AG09319 (cell line): Measurements from ENCODE around the gene GLDN.
A peak's percentile ranks its signal among the peaks of the same experiment; 100 is the strongest.
"Not testable (repeated sequence)": the region's sequence is repeated elsewhere in the genome, so short reads cannot be mapped to it uniquely, and the experiment has no call there.

ENCODE experiments used
- DNase-seq: peaks from one replicate; pipeline ENCODE4 v3.0.0-alpha.2; 2010; ENCODE audit warnings: low read depth; ENCODE audit errors: extremely low read depth
- TF ChIP-seq, protein P1 (sequence below): IDR thresholded peaks from 2 replicates; pipeline ENCODE4 v1.5.1; 2011; ENCODE audit warnings: low read depth, mild to moderate bottlenecking, inconsistent platforms, low read length, moderate library complexity

The GLDN gene

DNA sequence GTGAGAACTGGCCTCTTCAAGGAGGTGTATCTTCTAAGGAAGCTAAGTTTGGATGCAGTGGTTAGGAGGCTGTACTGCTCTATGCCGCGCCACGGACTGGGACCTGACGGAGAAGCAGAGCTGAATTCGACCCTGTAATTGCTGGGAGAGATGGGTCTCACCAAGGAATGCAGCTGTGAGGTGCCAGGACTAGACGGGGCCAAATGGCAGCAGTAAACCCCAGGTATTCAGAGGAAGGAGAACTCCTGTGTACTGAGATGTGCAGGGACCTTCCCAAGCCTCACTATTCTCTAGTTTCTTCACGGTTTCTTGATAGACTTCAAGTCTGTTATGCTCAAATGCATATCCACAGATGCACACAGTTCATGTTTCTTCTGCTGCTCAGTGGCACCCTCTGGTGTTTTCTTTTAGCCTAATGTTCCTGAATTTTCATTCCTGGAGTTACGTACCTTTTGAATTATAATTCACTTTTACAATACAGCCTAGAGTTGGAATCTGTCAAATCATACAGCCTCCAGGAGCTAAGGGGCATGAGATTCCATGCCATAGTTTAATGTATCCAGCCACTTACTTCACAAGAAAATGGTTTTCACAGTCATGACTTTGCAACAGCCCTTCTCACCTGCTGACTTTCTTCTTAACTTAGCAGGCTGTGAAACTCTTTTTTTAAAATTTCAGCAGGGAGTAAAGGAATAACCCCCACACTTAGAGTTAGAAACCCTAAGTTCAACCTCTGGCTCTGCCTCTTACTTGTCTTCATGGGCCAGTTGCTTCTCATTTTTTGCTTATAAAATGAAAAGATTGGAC lies 61.8 kb downstream of the GLDN start:
- TF ChIP-seq, protein P1, sequence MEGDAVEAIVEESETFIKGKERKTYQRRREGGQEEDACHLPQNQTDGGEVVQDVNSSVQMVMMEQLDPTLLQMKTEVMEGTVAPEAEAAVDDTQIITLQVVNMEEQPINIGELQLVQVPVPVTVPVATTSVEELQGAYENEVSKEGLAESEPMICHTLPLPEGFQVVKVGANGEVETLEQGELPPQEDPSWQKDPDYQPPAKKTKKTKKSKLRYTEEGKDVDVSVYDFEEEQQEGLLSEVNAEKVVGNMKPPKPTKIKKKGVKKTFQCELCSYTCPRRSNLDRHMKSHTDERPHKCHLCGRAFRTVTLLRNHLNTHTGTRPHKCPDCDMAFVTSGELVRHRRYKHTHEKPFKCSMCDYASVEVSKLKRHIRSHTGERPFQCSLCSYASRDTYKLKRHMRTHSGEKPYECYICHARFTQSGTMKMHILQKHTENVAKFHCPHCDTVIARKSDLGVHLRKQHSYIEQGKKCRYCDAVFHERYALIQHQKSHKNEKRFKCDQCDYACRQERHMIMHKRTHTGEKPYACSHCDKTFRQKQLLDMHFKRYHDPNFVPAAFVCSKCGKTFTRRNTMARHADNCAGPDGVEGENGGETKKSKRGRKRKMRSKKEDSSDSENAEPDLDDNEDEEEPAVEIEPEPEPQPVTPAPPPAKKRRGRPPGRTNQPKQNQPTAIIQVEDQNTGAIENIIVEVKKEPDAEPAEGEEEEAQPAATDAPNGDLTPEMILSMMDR, result peak; percentile 72
- peak; percentile 10 for DNase-seq

GRCh38 chr15:51403946-51404695 lies 62.7 kb downstream of the GLDN start:
- DNase-seq, result no peak
- TF ChIP-seq, protein P1, result no peak

GRCh38 chr15:51405693-51406523 lies 64.5 kb downstream of the GLDN start:
- DNase-seq, result no peak
- TF ChIP-seq, protein P1, result no peak

DNA sequence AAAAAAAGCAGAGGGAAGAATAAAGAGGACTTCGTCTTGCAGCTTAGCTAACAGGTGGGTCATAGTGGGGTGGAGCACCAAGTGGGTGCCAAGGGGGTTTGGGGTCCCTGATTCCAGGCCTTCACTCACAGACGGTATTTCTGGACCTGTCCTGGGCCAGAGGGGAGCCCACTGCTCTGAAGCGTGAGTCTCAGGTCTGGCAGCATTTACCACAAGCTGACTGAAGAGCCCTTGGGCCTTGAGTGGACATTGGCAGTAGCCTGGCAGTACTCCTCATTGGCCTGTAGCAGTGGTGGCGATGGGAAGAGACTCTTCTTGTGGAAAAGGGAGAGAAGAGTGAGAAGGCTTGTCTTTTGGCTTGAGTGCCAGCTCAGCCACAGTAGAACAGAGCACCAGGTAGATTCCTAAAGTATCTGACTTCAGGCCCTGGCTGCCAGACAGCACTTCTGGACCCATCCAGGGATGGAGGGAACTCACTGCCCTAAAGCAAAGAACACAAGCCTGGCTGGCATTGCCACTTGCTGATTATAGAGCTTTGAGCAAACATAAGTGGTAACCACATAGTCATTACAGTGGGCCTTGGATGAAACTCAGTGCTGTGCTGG lies 72.9 kb downstream of the GLDN start:
- TF ChIP-seq, protein P1, result no peak
- DNase-seq, result no peak

GRCh38 chr15:51416129-51416528 lies 74.7 kb downstream of the GLDN start:
- TF ChIP-seq, protein P1, result no peak
- DNase-seq, result no peak

DNA sequence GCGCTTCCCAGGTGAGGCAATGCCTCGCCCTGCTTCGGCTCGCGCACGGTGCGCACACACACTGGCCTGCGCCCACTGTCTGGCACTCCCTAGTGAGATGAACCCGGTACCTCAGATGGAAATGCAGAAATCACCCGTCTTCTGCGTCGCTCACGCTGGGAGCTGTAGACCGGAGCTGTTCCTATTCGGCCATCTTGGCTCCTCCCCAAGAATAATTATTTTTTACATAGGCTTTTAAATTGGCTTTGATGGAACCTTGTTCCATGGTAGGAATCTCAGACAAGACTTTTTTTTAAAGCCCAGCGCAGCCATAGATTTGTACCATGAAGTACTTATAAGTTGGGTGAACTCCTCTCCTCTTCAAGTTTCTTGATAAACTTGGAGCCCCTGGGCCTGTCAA lies 81.6 kb downstream of the GLDN start:
- DNase-seq, result not testable (repeated sequence)

- TF ChIP-seq, protein P1, result no peak
- no peak for DNase-seq
These were observed 83.3 kb downstream of the GLDN start for GRCh38 chr15:51424780-51425179.
